Endothelial cell of umbilical vein (primary cell): ENCODE data around the gene CCDC85C. TPM values are rescaled to one million over a fixed set of nuclear protein-coding genes. Genes with fewer than 3 reads are reported as not detected.

Experiments used
- BruUV-seq: library from RNA; stranded (reverse); fragments of 400-500 nt; replicated peaks from 2 replicates; lab custom pipeline; 2021; lab: Mats Ljungman, UMichigan
- CTCF ChIA-PET: fragments of 300-600, 350-600 bp; sonication (Branson Sonifier 250); formaldehyde crosslinking; loops from one replicate; lab custom pipeline; 2021; ENCODE audit warnings: antibody characterized with exemption, inconsistent platforms; lab: Charles Lee
- POLR2A ChIA-PET: fragments of 300-600, 350-600 bp; sonication (Branson Sonifier 250); formaldehyde crosslinking; loops from one replicate; lab custom pipeline; 2021; ENCODE audit warnings: antibody characterized with exemption, inconsistent platforms; lab: Charles Lee
- DNase-seq: peaks from one replicate; pipeline ENCODE4 v3.0.0-alpha.2; 2011; ENCODE audit warnings: low read depth, low spot score
- FAIRE-seq: peaks from 2 replicates; lab custom pipeline; 2011; peaks lifted over from hg19 to GRCh38; lab: Jason Lieb, UNC
- H2AFZ ChIP-seq: 2 replicates; pipeline ENCODE4 v1.6.0; 2012; ENCODE audit warnings: low read depth, low read length, control low read depth, inconsistent platforms
- H3K27ac ChIP-seq: 2 replicates; pipeline ENCODE4 v1.5.1; 2011; ENCODE audit warnings: low read depth, mild to moderate bottlenecking, control low read depth, low read length, moderate library complexity; ENCODE audit not compliant: insufficient read depth
- H3K27me3 ChIP-seq, 2 experiments: 2 replicates each; pipeline versions ENCODE4 v1.6.0 to v1.6.1; 2011; ENCODE audit warnings: low read length in 2 of 2, mixed read lengths in 1 of 2; ENCODE audit not compliant: control insufficient read depth in 2 of 2, insufficient read depth in 2 of 2
- H3K36me3 ChIP-seq, 2 experiments: 2 replicates in 1 of 2; 3 replicates in 1 of 2; pipeline ENCODE4 v1.5.1; 2011; ENCODE audit warnings: low read length in 2 of 2, mild to moderate bottlenecking in 1 of 2, moderate library complexity in 1 of 2; ENCODE audit not compliant: control insufficient read depth in 2 of 2, insufficient read depth in 2 of 2; ENCODE audit errors: extremely low read depth in 1 of 2
- H3K4me1 ChIP-seq: 3 replicates; pipeline ENCODE4 v1.5.1; 2011; ENCODE audit warnings: mild to moderate bottlenecking, low read length; ENCODE audit not compliant: control insufficient read depth, insufficient read depth; ENCODE audit errors: extremely low read depth
- H3K4me2 ChIP-seq: 2 replicates; pipeline ENCODE4 v1.6.1; 2011; ENCODE audit warnings: low read length, control low read depth, mixed read lengths; ENCODE audit not compliant: insufficient read depth
- H3K4me3 ChIP-seq, 3 experiments: fragments of 200-600 bp in 1 of 3; sonication (generic), shearing (Covaris generic) in 1 of 3; replicated peaks in 1 of 3; 2 replicates each; pipeline ENCODE4 v1.5.1; 2011 to 2016; ENCODE audit warnings: control low read depth in 3 of 3, low read length in 3 of 3, mild to moderate bottlenecking in 2 of 3, inconsistent platforms in 1 of 3, low read depth in 1 of 3, moderate library complexity in 1 of 3; ENCODE audit not compliant: insufficient read depth in 1 of 3
- H3K79me2 ChIP-seq: 2 replicates; pipeline ENCODE4 v1.6.0; 2012; ENCODE audit warnings: low read length, inconsistent platforms; ENCODE audit not compliant: control insufficient read depth, insufficient read depth
- H3K9ac ChIP-seq: replicated peaks from 2 replicates; pipeline ENCODE3; 2011; ENCODE audit warnings: low read length, control low read depth; ENCODE audit not compliant: insufficient read depth; ENCODE audit errors: extremely low read depth
- H3K9me1 ChIP-seq: replicated peaks from 3 replicates; pipeline ENCODE4 v1.6.0; 2011; ENCODE audit warnings: mild to moderate bottlenecking, low read length; ENCODE audit not compliant: control insufficient read depth, insufficient read depth; ENCODE audit errors: extremely low read depth
- H3K9me3 ChIP-seq: replicated peaks from 2 replicates; pipeline ENCODE4 v1.5.1; 2012; ENCODE audit warnings: low read length, inconsistent platforms; ENCODE audit not compliant: control insufficient read depth, insufficient read depth
- H4K20me1 ChIP-seq: replicated peaks from 2 replicates; pipeline ENCODE3; 2011; ENCODE audit warnings: mild to moderate bottlenecking, low read length; ENCODE audit not compliant: control insufficient read depth, insufficient read depth; ENCODE audit errors: extremely low read depth
- EZH2 ChIP-seq: IDR thresholded peaks from 2 replicates; pipeline ENCODE4 v1.6.1; 2012; ENCODE audit warnings: borderline replicate concordance, low read depth, mild to moderate bottlenecking, moderate library complexity, low read length, inconsistent platforms; ENCODE audit not compliant: severe bottlenecking
- FOS ChIP-seq: IDR thresholded peaks from 2 replicates; pipeline ENCODE4 v1.6.1; 2011; ENCODE audit warnings: mild to moderate bottlenecking, low read length, moderate library complexity, borderline replicate concordance; ENCODE audit not compliant: insufficient read depth
- GATA2 ChIP-seq: IDR thresholded peaks from 2 replicates; pipeline ENCODE4 v1.7.0; 2011; ENCODE audit warnings: low read depth, mild to moderate bottlenecking, moderate library complexity, mixed read lengths, low read length; ENCODE audit not compliant: insufficient read length, insufficient read depth
- JUN ChIP-seq: IDR thresholded peaks from 2 replicates; pipeline ENCODE4 v1.6.1; 2011; ENCODE audit warnings: borderline replicate concordance, low read depth; ENCODE audit not compliant: insufficient read length, insufficient read depth
- MYC ChIP-seq: IDR thresholded peaks from one replicate; pipeline ENCODE4 v1.6.1; 2011; ENCODE audit warnings: mild to moderate bottlenecking, low read depth, low read length
- POLR2A ChIP-seq: IDR thresholded peaks from 2 replicates; pipeline ENCODE4 v1.6.1; 2012; ENCODE audit warnings: low read depth, mild to moderate bottlenecking, control low read depth, low read length
- POLR2AphosphoS5 ChIP-seq: IDR thresholded peaks from 2 replicates; pipeline ENCODE4 v1.6.1; 2012; ENCODE audit warnings: low read depth, mild to moderate bottlenecking, control low read depth, low read length, moderate library complexity; ENCODE audit not compliant: insufficient read depth
- dilution Hi-C: fragments of 300-500 bp; cut with MboI; formaldehyde crosslinking; loops from one replicate; pipeline ENCODE4 v1.15.0; 2019; ENCODE audit warnings: low sequenced_read_pairs; ENCODE audit not compliant: extremely low pct_ligation_motif_present
- intact Hi-C: fragments of 100-400 bp; cut with micrococcal nuclease; formaldehyde crosslinking; loops from one replicate; pipeline ENCODE4 v1.10.0; 2022
- polyA plus RNA-seq, 4 experiments: library from polyadenylated mRNA; depleted of rRNA in 3 of 4; stranded (reverse) in 3 of 4; unstranded in 1 of 4; fragments of >200 nt; gene quantifications; 2 replicates each; pipeline versions ENCODE4 v1.2.1 to v1.2.3, GENCODE V29; 2011 to 2012; ENCODE audit warnings: missing spikeins in 1 of 4
- total RNA-seq: library from RNA; stranded (reverse); gene quantifications from 2 replicates; pipeline ENCODE4 v1.2.3, GENCODE V29; 2021
- TF ChIP-seq, protein P1 (sequence below): IDR thresholded peaks from 2 replicates; pipeline ENCODE4 v1.6.1; 2011; ENCODE audit not compliant: insufficient read depth, insufficient read length
- TF ChIP-seq, protein P2 (sequence below), 2 donors: IDR thresholded peaks; 1 replicate in 1 of 2; 2 replicates in 1 of 2; pipeline ENCODE4 v1.5.1; 2011; ENCODE audit warnings: low read length in 2 of 2, mild to moderate bottlenecking in 2 of 2, moderate library complexity in 2 of 2, control low read depth in 1 of 2, inconsistent platforms in 1 of 2, low read depth in 1 of 2; ENCODE audit not compliant: insufficient read depth in 1 of 2; ENCODE audit errors: extremely low read depth in 1 of 2

Gene CCDC85C
- total and polyA plus RNA-seq, 2 donors (not counting 3 experiments of a cell fraction or from before 2014, with no cell fraction given), result 7.5 to 17.8 TPM

DNA sequence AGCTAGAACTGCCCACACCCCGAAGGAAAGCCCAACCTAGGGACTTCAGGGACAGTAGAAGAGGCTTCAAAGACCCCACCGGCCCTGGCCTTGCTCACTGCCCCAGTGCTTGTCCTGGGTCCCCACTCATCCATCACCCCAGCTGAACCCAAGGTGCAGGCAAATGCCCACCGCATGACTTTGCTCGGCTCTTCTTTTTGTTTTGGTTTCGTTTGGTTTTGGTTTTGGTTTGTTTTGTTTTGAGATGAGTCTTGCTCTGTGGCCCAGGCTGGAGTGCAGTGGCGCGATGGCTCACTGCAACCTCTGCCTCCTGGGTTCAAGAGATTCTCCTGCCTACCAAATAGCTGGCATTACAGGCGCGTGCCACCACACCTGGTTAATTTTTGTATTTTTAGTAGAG, 9.0 kb downstream of the CCDC85C start:
- ChIA-PET CTCF (interaction anchor here (0.7 to 1.8 kb wide), 3 partner anchors 8 to 32 kb away, joined by 3 to 7 read pairs (median 5); partner anchors contain the start of gene CCDC85C), POLR2A (no interaction called here)
- H3K27me3 ChIP-seq, result no peaks in the 10 kb centered on the region
- H3K4me1 ChIP-seq, result peaks cover 32% of the 10 kb centered on the region
- H3K9me3 ChIP-seq, result no peaks in the 10 kb centered on the region
- H3K9me1 ChIP-seq, result no peaks in the 10 kb centered on the region
- no TSS peak for BruUV-seq
- no peak overlapping the region for H3K9ac ChIP-seq
- dilution Hi-C loops (no loop called here), intact Hi-C loops (no loop called here)
- H3K36me3 ChIP-seq, result no peaks in the 10 kb centered on the region
- H3K4me3 ChIP-seq, result no peak overlapping the region
- no peaks in the 10 kb centered on the region for H3K79me2 ChIP-seq
- no peak overlapping the region for H3K27ac ChIP-seq
- no peak overlapping the region for H3K4me2 ChIP-seq
- no peaks in the 10 kb centered on the region for H4K20me1 ChIP-seq
- DNase-seq (no peak), FAIRE-seq (no peak)
- H2AFZ ChIP-seq, result no peak overlapping the region
- TF ChIP-seq MYC (no peak), POLR2AphosphoS5 (no peak), EZH2 (no peak), JUN (no peak), GATA2 (no peak), FOS (no peak), POLR2A (no peak)
- TF ChIP-seq, protein P1, sequence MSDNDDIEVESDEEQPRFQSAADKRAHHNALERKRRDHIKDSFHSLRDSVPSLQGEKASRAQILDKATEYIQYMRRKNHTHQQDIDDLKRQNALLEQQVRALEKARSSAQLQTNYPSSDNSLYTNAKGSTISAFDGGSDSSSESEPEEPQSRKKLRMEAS, result no peak
- TF ChIP-seq, protein P2, sequence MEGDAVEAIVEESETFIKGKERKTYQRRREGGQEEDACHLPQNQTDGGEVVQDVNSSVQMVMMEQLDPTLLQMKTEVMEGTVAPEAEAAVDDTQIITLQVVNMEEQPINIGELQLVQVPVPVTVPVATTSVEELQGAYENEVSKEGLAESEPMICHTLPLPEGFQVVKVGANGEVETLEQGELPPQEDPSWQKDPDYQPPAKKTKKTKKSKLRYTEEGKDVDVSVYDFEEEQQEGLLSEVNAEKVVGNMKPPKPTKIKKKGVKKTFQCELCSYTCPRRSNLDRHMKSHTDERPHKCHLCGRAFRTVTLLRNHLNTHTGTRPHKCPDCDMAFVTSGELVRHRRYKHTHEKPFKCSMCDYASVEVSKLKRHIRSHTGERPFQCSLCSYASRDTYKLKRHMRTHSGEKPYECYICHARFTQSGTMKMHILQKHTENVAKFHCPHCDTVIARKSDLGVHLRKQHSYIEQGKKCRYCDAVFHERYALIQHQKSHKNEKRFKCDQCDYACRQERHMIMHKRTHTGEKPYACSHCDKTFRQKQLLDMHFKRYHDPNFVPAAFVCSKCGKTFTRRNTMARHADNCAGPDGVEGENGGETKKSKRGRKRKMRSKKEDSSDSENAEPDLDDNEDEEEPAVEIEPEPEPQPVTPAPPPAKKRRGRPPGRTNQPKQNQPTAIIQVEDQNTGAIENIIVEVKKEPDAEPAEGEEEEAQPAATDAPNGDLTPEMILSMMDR (IDR thresholded peaks at IDR 0.05; ENCODE audit: extremely low read depth in 1 of 2, insufficient read depth in 1 of 2, low read depth in 1 of 2, low read length in 2 of 2), result no peak
